ENCODE measurements around the gene XAGE3.
"Not testable (repeated sequence)": the region's sequence is repeated elsewhere in the genome, so short reads cannot be mapped to it uniquely, and the experiment has no call there.

GRCh38 chrX:52914704-52915103 is 46.8 kb upstream of the XAGE3 start:
- TF ChIP-seq CTCF, POLR2AphosphoS5, POLR2A, EP300 (IDR thresholded peaks at IDR 0.05): not testable (repeated sequence)

Measured in suprapubic skin (tissue), 4 donors.